PC-9 (cell line): ENCODE data around the gene ENO1. TPM values are rescaled to one million over a fixed set of nuclear protein-coding genes. Genes with fewer than 3 reads are reported as not detected.

Experiments
- BruUV-seq: library from RNA; stranded (reverse); fragments of 400-500 nt; replicated peaks from 2 replicates; lab custom pipeline; 2021; lab: Mats Ljungman, UMichigan
- CTCF ChIA-PET: fragments of 300-600 bp; sonication (Branson Sonifier 250); formaldehyde crosslinking; loops from one replicate; lab custom pipeline; 2022; ENCODE audit warnings: antibody characterized with exemption; lab: Charles Lee
- POLR2A ChIA-PET: fragments of 300-600 bp; sonication (Branson Sonifier 250); formaldehyde crosslinking; loops from one replicate; lab custom pipeline; 2022; ENCODE audit warnings: antibody characterized with exemption; ENCODE audit not compliant: unreplicated experiment; lab: Charles Lee
- DNase-seq, 2 experiments: peaks; one replicate each; pipeline versions ENCODE4 v3.0.0 to v3.0.0-alpha.2; 2015 to 2022; ENCODE audit warnings: mixed read lengths in 1 of 2
- H2AFZ ChIP-seq: fragments of 200-600 bp; sonication (generic); 2 replicates; pipeline ENCODE4 v1.8.1; 2017; ENCODE audit warnings: antibody characterized with exemption
- H3F3A ChIP-seq: fragments of 200-600 bp; sonication (generic); 2 replicates; pipeline ENCODE4 v1.8.1; 2017; ENCODE audit warnings: antibody characterized with exemption, mild to moderate bottlenecking, low read depth; ENCODE audit not compliant: insufficient read depth
- H3K27ac ChIP-seq: fragments of 200-600 bp; sonication (generic); 2 replicates; pipeline ENCODE4 v1.6.1; 2016; ENCODE audit warnings: mixed run types
- H3K27me3 ChIP-seq: fragments of 200-600 bp; sonication (generic); 2 replicates; pipeline ENCODE4 v1.6.1; 2016; ENCODE audit warnings: low read depth, mixed run types; ENCODE audit not compliant: insufficient read depth
- H3K36me3 ChIP-seq: fragments of 200-600 bp; sonication (generic); 2 replicates; pipeline ENCODE4 v1.6.1; 2016; ENCODE audit warnings: low read depth, mixed run types
- H3K4me1 ChIP-seq: fragments of 200-600 bp; sonication (generic); replicated peaks from 2 replicates; pipeline ENCODE4 v1.6.1; 2016; ENCODE audit warnings: mixed run types; ENCODE audit not compliant: insufficient read depth
- H3K4me2 ChIP-seq: fragments of 200-600 bp; sonication (generic); 2 replicates; pipeline ENCODE4 v1.6.1; 2017; ENCODE audit warnings: mixed run types
- H3K4me3 ChIP-seq: fragments of 200-600 bp; sonication (generic); 2 replicates; pipeline ENCODE4 v1.6.1; 2016; ENCODE audit warnings: mixed run types
- H3K79me2 ChIP-seq: fragments of 200-600 bp; sonication (generic); 2 replicates; pipeline ENCODE4 v1.6.1; 2017; ENCODE audit warnings: low read depth, mixed run types
- H3K9me2 ChIP-seq: fragments of 200-600 bp; sonication (generic); 2 replicates; pipeline ENCODE4 v1.8.1; 2017; ENCODE audit warnings: mild to moderate bottlenecking; ENCODE audit not compliant: insufficient read depth
- H3K9me3 ChIP-seq: fragments of 200-600 bp; sonication (generic); 2 replicates; pipeline ENCODE4 v1.8.1; 2016; ENCODE audit warnings: low read depth; ENCODE audit not compliant: insufficient read depth
- H4K20me1 ChIP-seq: fragments of 200-600 bp; sonication (generic); 2 replicates; pipeline ENCODE4 v1.8.1; 2017; ENCODE audit not compliant: insufficient read depth
- CTCF ChIP-seq: fragments of 200-600 bp; sonication (generic); conservative IDR thresholded peaks from 2 replicates; pipeline ENCODE4 v1.6.1; 2017; ENCODE audit warnings: mixed run types, antibody characterized with exemption, mild to moderate bottlenecking, moderate library complexity
- EZH2 ChIP-seq: fragments of 200-600 bp; sonication (generic); IDR thresholded peaks from 2 replicates; pipeline ENCODE4 v1.8.0; 2017; ENCODE audit warnings: antibody characterized with exemption, low read depth
- intact Hi-C: fragments of 100-400 bp; cut with micrococcal nuclease; formaldehyde crosslinking; loops from one replicate; pipeline ENCODE4 v1.10.0; 2022; ENCODE audit not compliant: unreplicated experiment
- total RNA-seq: library from RNA; stranded (reverse); gene quantifications from 2 replicates; pipeline ENCODE4 v1.2.3, GENCODE V29; 2021

The ENO1 gene
- total RNA-seq, 1 experiment from 2014 or later = 1,902 TPM

- Histone ChIP-seq H3K4me3 (no peak overlapping the region), H4K20me1 (no peaks in the 10 kb centered on the region), H2AFZ (no peak overlapping the region), H3K9me3 (no peaks in the 10 kb centered on the region), H3K27me3 (no peaks in the 10 kb centered on the region), H3K36me3 (no peaks in the 10 kb centered on the region), H3K9me2 (no peaks in the 10 kb centered on the region), H3K27ac (no peak overlapping the region), H3F3A (no peaks in the 10 kb centered on the region), H3K79me2 (no peaks in the 10 kb centered on the region), H3K4me2 (no peak overlapping the region), H3K4me1 (no peaks in the 10 kb centered on the region)
- no peak for DNase-seq
- POLR2A ChIA-PET = no interaction called here
- CTCF ChIA-PET = interaction anchor here (0.6 to 1.5 kb wide), 3 partner anchors 26 to 375 kb away, joined by 4 to 9 read pairs (median 6); no protein-coding TSS in a partner anchor
- TF ChIP-seq EZH2 (no peak), CTCF (no peak)
- no TSS peak for BruUV-seq
- intact Hi-C loops = no loop called here
Measured at GRCh38 chr1:8914466-8914865, 36.0 kb upstream of the ENO1 start.

- Histone ChIP-seq H3K27me3 (no peaks in the 10 kb centered on the region), H2AFZ (no peak overlapping the region), H3K4me1 (no peaks in the 10 kb centered on the region), H3K4me3 (no peak overlapping the region), H4K20me1 (no peaks in the 10 kb centered on the region), H3K79me2 (no peaks in the 10 kb centered on the region), H3K4me2 (no peak overlapping the region), H3K9me2 (no peaks in the 10 kb centered on the region), H3K9me3 (no peaks in the 10 kb centered on the region), H3K27ac (no peak overlapping the region), H3F3A (no peaks in the 10 kb centered on the region), H3K36me3 (no peaks in the 10 kb centered on the region)
- CTCF ChIA-PET = no interaction called here
- TF ChIP-seq EZH2 (no peak), CTCF (no peak)
- BruUV-seq = no TSS peak
- DNase-seq = no peak
- intact Hi-C loops = no loop called here
- POLR2A ChIA-PET = no interaction called here
Measured at GRCh38 chr1:8913457-8913856, 35.0 kb upstream of the ENO1 start.

- H3K4me3 ChIP-seq = no peak overlapping the region
- H3K9me2 ChIP-seq = no peaks in the 10 kb centered on the region
- ChIA-PET POLR2A (no interaction called here), CTCF (no interaction called here)
- no TSS peak for BruUV-seq
- no peaks in the 10 kb centered on the region for H3K4me1 ChIP-seq
- no peaks in the 10 kb centered on the region for H3K9me3 ChIP-seq
- no peaks in the 10 kb centered on the region for H3K27me3 ChIP-seq
- H2AFZ ChIP-seq = no peak overlapping the region
- no peaks in the 10 kb centered on the region for H3K36me3 ChIP-seq
- H3K4me2 ChIP-seq = no peak overlapping the region
- DNase-seq = no peak
- H3K79me2 ChIP-seq = no peaks in the 10 kb centered on the region
- no peaks in the 10 kb centered on the region for H3F3A ChIP-seq
- H3K27ac ChIP-seq = no peak overlapping the region
- intact Hi-C loops = no loop called here
- H4K20me1 ChIP-seq = no peaks in the 10 kb centered on the region
- no peak for TF ChIP-seq CTCF
Measured at GRCh38 chr1:8911416-8912309, 33.2 kb upstream of the ENO1 start.
